ENCODE data around the gene GBGT1. TPM values are rescaled to one million over a fixed set of nuclear protein-coding genes. Genes with fewer than 3 reads are reported as not detected.

The GBGT1 gene
- total RNA-seq, 1 donor from 2014 or later = 26.5 TPM

Other genes starting within 250 kb of the GBGT1 start
- 54.0 TPM for gene TSC1, start 219.3 kb downstream of the GBGT1 start, total RNA-seq
- 1.3 TPM for gene GFI1B, start 185.2 kb downstream of the GBGT1 start, total RNA-seq
- gene GTF3C5, start 132.9 kb downstream of the GBGT1 start, total RNA-seq = 58.8 TPM
- 11.9 TPM for gene CEL, start 101.9 kb downstream of the GBGT1 start, total RNA-seq
- gene RALGDS, start 42.7 kb downstream of the GBGT1 start, total RNA-seq = 50.7 TPM
- not detected for gene OBP2B, start 45.3 kb upstream of the GBGT1 start, total RNA-seq
- 16.3 TPM for gene ABO, start 111.3 kb upstream of the GBGT1 start, total RNA-seq
- 25.2 TPM for gene SURF6, start 172.3 kb upstream of the GBGT1 start, total RNA-seq
- gene MED22, start 184.2 kb upstream of the GBGT1 start, total RNA-seq = 28.7 TPM
- 1,477 TPM for gene RPL7A, start 184.3 kb upstream of the GBGT1 start, total RNA-seq
- 53.5 TPM for gene SURF1, start 192.6 kb upstream of the GBGT1 start, total RNA-seq
- gene SURF2, start 192.6 kb upstream of the GBGT1 start, total RNA-seq = 19.5 TPM
- 212 TPM for gene SURF4, start 212.1 kb upstream of the GBGT1 start, total RNA-seq
- gene STKLD1, start 212.5 kb upstream of the GBGT1 start, total RNA-seq = 1.1 TPM